Activated naive CD8-positive, alpha-beta T cell treated with anti-CD3 and anti-CD28 coated beads for 36 hours (primary cell): ENCODE results near the gene VPS33A. TPM values are rescaled to one million over a fixed set of nuclear protein-coding genes. Genes with fewer than 3 reads are reported as not detected.
"Not testable (repeated sequence)": the region's sequence is repeated elsewhere in the genome, so short reads cannot be mapped to it uniquely, and the experiment has no call there.

Experiments
- DNase-seq: peaks from one replicate; pipeline ENCODE4 v3.0.0; 2021
- H3K27ac Mint-ChIP-seq: one replicate; pipeline ENCODE4 v1.8.0; 2022; ENCODE audit warnings: mild to moderate bottlenecking, moderate library complexity, mixed read lengths
- H3K27me3 Mint-ChIP-seq: one replicate; pipeline ENCODE4 v1.8.0; 2022; ENCODE audit warnings: mild to moderate bottlenecking, mixed read lengths
- H3K36me3 Mint-ChIP-seq: one replicate; pipeline ENCODE4 v1.8.0; 2021; ENCODE audit warnings: mild to moderate bottlenecking, mixed read lengths
- H3K4me1 Mint-ChIP-seq: one replicate; pipeline ENCODE4 v1.8.0; 2021; ENCODE audit warnings: mixed read lengths
- H3K4me3 Mint-ChIP-seq: one replicate; pipeline ENCODE4 v1.8.0; 2022; ENCODE audit warnings: mild to moderate bottlenecking, moderate library complexity, mixed read lengths
- H3K9me3 Mint-ChIP-seq: one replicate; pipeline ENCODE4 v1.8.0; 2022; ENCODE audit warnings: mixed read lengths
- total RNA-seq, 2 experiments: library from RNA; stranded (reverse); gene quantifications; one replicate each; pipeline ENCODE4 v1.2.3, GENCODE V29; 2021

VPS33A gene
- total RNA-seq, 2 experiments from 2014 or later = 34.5 to 35.7 TPM

GRCh38 chr12:122282061-122282460, 15.8 kb upstream of the VPS33A start:
- Mint-ChIP-seq H3K27ac (no peak overlapping the region), H3K27me3 (no peaks in the 10 kb centered on the region), H3K9me3 (no peaks in the 10 kb centered on the region), H3K4me3 (no peak overlapping the region), H3K36me3 (no peaks in the 10 kb centered on the region), H3K4me1 (no peaks in the 10 kb centered on the region)
- no peak for DNase-seq

- no peaks in the 10 kb centered on the region for H3K36me3 Mint-ChIP-seq
- no peaks in the 10 kb centered on the region for H3K4me1 Mint-ChIP-seq
- H3K27ac Mint-ChIP-seq = no peak overlapping the region
- H3K9me3 Mint-ChIP-seq = no peaks in the 10 kb centered on the region
- DNase-seq = no peak
- H3K27me3 Mint-ChIP-seq = no peaks in the 10 kb centered on the region
- no peak overlapping the region for H3K4me3 Mint-ChIP-seq
Measured at GRCh38 chr12:122276242-122276641, 9.9 kb upstream of the VPS33A start.

- Mint-ChIP-seq H3K27me3 (no peaks in the 10 kb centered on the region), H3K36me3 (no peaks in the 10 kb centered on the region), H3K4me3 (no peak overlapping the region), H3K4me1 (no peaks in the 10 kb centered on the region), H3K9me3 (no peaks in the 10 kb centered on the region), H3K27ac (no peak overlapping the region)
- DNase-seq = no peak
Measured at GRCh38 chr12:122275459-122275858, 9.2 kb upstream of the VPS33A start.

- Mint-ChIP-seq H3K4me1 (peaks cover 22% of the 10 kb centered on the region), H3K9me3 (peaks cover 2% of the 10 kb centered on the region), H3K27ac (peak overlapping the region; percentile 98), H3K4me3 (peak overlapping the region; percentile 98), H3K36me3 (peaks cover 4% of the 10 kb centered on the region), H3K27me3 (peaks cover 9% of the 10 kb centered on the region)
- DNase-seq = no peak
Measured at GRCh38 chr12:122265886-122266229, 436 bp downstream of the VPS33A start.

GRCh38 chr12:122265476-122265875, 818 bp downstream of the VPS33A start:
- Mint-ChIP-seq H3K27me3 (peaks cover 9% of the 10 kb centered on the region), H3K9me3 (peaks cover 2% of the 10 kb centered on the region), H3K27ac (peak overlapping the region; percentile 98), H3K4me1 (peaks cover 22% of the 10 kb centered on the region), H3K36me3 (peaks cover 4% of the 10 kb centered on the region), H3K4me3 (peak overlapping the region; percentile 98)
- DNase-seq = no peak

- H3K36me3 Mint-ChIP-seq = peaks cover 19% of the 10 kb centered on the region
- not testable (repeated sequence) for H3K27me3 Mint-ChIP-seq, DNase-seq, H3K9me3 Mint-ChIP-seq, H3K27ac Mint-ChIP-seq, H3K4me3 Mint-ChIP-seq
- peaks cover 21% of the 10 kb centered on the region for H3K4me1 Mint-ChIP-seq
Measured at GRCh38 chr12:122260735-122261134, 5.6 kb downstream of the VPS33A start.

GRCh38 chr12:122258939-122259338, 7.4 kb downstream of the VPS33A start:
- peaks cover 12% of the 10 kb centered on the region for H3K4me1 Mint-ChIP-seq
- not testable (repeated sequence) for DNase-seq, H3K9me3 Mint-ChIP-seq, H3K4me3 Mint-ChIP-seq, H3K27ac Mint-ChIP-seq, H3K27me3 Mint-ChIP-seq
- peaks cover 19% of the 10 kb centered on the region for H3K36me3 Mint-ChIP-seq

GRCh38 chr12:122258462-122258861, 7.8 kb downstream of the VPS33A start:
- DNase-seq, H3K27me3 Mint-ChIP-seq, H3K9me3 Mint-ChIP-seq, H3K4me1 Mint-ChIP-seq, H3K27ac Mint-ChIP-seq, H3K4me3 Mint-ChIP-seq: not testable (repeated sequence)
- H3K36me3 Mint-ChIP-seq = peaks cover 19% of the 10 kb centered on the region

GRCh38 chr12:122250536-122250935, 15.8 kb downstream of the VPS33A start:
- H3K4me1 Mint-ChIP-seq = peaks cover 5% of the 10 kb centered on the region
- peaks cover 9% of the 10 kb centered on the region for H3K36me3 Mint-ChIP-seq
- no peak overlapping the region for H3K4me3 Mint-ChIP-seq
- H3K9me3 Mint-ChIP-seq = no peaks in the 10 kb centered on the region
- DNase-seq = no peak
- H3K27ac Mint-ChIP-seq = no peak overlapping the region
- H3K27me3 Mint-ChIP-seq = no peaks in the 10 kb centered on the region

- Mint-ChIP-seq H3K9me3 (no peaks in the 10 kb centered on the region), H3K4me3 (no peak overlapping the region), H3K4me1 (peaks cover 5% of the 10 kb centered on the region), H3K36me3 (peaks cover 9% of the 10 kb centered on the region), H3K27me3 (no peaks in the 10 kb centered on the region), H3K27ac (no peak overlapping the region)
- DNase-seq = no peak
Measured at GRCh38 chr12:122250047-122250446, 16.2 kb downstream of the VPS33A start.

GRCh38 chr12:122245553-122245952, 20.7 kb downstream of the VPS33A start:
- H3K27me3 Mint-ChIP-seq = no peaks in the 10 kb centered on the region
- DNase-seq = no peak
- peaks cover 18% of the 10 kb centered on the region for H3K4me1 Mint-ChIP-seq
- no peak overlapping the region for H3K27ac Mint-ChIP-seq
- no peak overlapping the region for H3K4me3 Mint-ChIP-seq
- no peaks in the 10 kb centered on the region for H3K9me3 Mint-ChIP-seq
- peaks cover 10% of the 10 kb centered on the region for H3K36me3 Mint-ChIP-seq

- peaks cover 14% of the 10 kb centered on the region for H3K36me3 Mint-ChIP-seq
- H3K27me3 Mint-ChIP-seq = no peaks in the 10 kb centered on the region
- peaks cover 18% of the 10 kb centered on the region for H3K4me1 Mint-ChIP-seq
- peak overlapping the region; percentile 46 for H3K4me3 Mint-ChIP-seq
- no peak for DNase-seq
- peak overlapping the region; percentile 55 for H3K27ac Mint-ChIP-seq
- no peaks in the 10 kb centered on the region for H3K9me3 Mint-ChIP-seq
Measured at GRCh38 chr12:122244565-122245371, 21.5 kb downstream of the VPS33A start.

- H3K4me3 Mint-ChIP-seq = no peak overlapping the region
- peak overlapping the region; percentile 55 for H3K27ac Mint-ChIP-seq
- H3K9me3 Mint-ChIP-seq = no peaks in the 10 kb centered on the region
- H3K36me3 Mint-ChIP-seq = peaks cover 12% of the 10 kb centered on the region
- no peak for DNase-seq
- no peaks in the 10 kb centered on the region for H3K27me3 Mint-ChIP-seq
- peaks cover 18% of the 10 kb centered on the region for H3K4me1 Mint-ChIP-seq
Measured at GRCh38 chr12:122243965-122244364, 22.3 kb downstream of the VPS33A start.

- Mint-ChIP-seq H3K4me3 (no peak overlapping the region), H3K27me3 (no peaks in the 10 kb centered on the region), H3K9me3 (no peaks in the 10 kb centered on the region), H3K27ac (no peak overlapping the region), H3K36me3 (peaks cover 21% of the 10 kb centered on the region), H3K4me1 (peaks cover 1% of the 10 kb centered on the region)
- no peak for DNase-seq
Measured at GRCh38 chr12:122238861-122239260, 27.4 kb downstream of the VPS33A start.

GRCh38 chr12:122235741-122236140, 30.6 kb downstream of the VPS33A start:
- no peaks in the 10 kb centered on the region for H3K27me3 Mint-ChIP-seq
- peaks cover 24% of the 10 kb centered on the region for H3K36me3 Mint-ChIP-seq
- H3K9me3 Mint-ChIP-seq = no peaks in the 10 kb centered on the region
- H3K4me3 Mint-ChIP-seq = no peak overlapping the region
- DNase-seq = no peak
- H3K4me1 Mint-ChIP-seq = no peaks in the 10 kb centered on the region
- H3K27ac Mint-ChIP-seq = no peak overlapping the region

GRCh38 chr12:122232691-122233090, 33.6 kb downstream of the VPS33A start:
- no peak overlapping the region for H3K27ac Mint-ChIP-seq
- no peak overlapping the region for H3K4me3 Mint-ChIP-seq
- DNase-seq = no peak
- H3K4me1 Mint-ChIP-seq = peaks cover 6% of the 10 kb centered on the region
- H3K27me3 Mint-ChIP-seq = no peaks in the 10 kb centered on the region
- H3K9me3 Mint-ChIP-seq = no peaks in the 10 kb centered on the region
- H3K36me3 Mint-ChIP-seq = peaks cover 13% of the 10 kb centered on the region
